Measurements from ENCODE around the gene SPOUT1.

- TF ChIP-seq FLYWCH1 (CRISPR knock-in tag; IDR thresholded peaks at IDR 0.05), result no peak
- TF ChIP-seq CTCF (CRISPR knock-in tag; IDR thresholded peaks at IDR 0.05), result no peak
- TF ChIP-seq ZNF639 (CRISPR knock-in tag; conservative IDR thresholded peaks at IDR 0.05), result no peak
- TF ChIP-seq CEBPZ (IDR thresholded peaks at IDR 0.05; ENCODE audit: low read length), result no peak
- TF ChIP-seq DNMT1 (CRISPR knock-in tag; IDR thresholded peaks at IDR 0.05), result no peak
- TF ChIP-seq NRL (CRISPR knock-in tag; IDR thresholded peaks at IDR 0.05; ENCODE audit: borderline replicate concordance), result no peak
- no peak for TF ChIP-seq KAT2B (IDR thresholded peaks at IDR 0.05; ENCODE audit: borderline replicate concordance, low read depth, low read length)
- no peak for TF ChIP-seq ZBTB38 (CRISPR knock-in tag; IDR thresholded peaks at IDR 0.05)
- TF ChIP-seq RFX1 (IDR thresholded peaks at IDR 0.05), result no peak
- no peak for TF ChIP-seq BRCA1 (CRISPR knock-in tag; IDR thresholded peaks at IDR 0.05)
- no peak for TF ChIP-seq ZBTB21 (CRISPR knock-in tag; IDR thresholded peaks at IDR 0.05)
- TF ChIP-seq MAX (IDR thresholded peaks at IDR 0.05), result no peak
- TF ChIP-seq SP1 (IDR thresholded peaks at IDR 0.05), result no peak
- no peak for TF ChIP-seq SP1 (CRISPR knock-in tag; IDR thresholded peaks at IDR 0.05)
- no peak for TF ChIP-seq SMAD1 (CRISPR knock-in tag; IDR thresholded peaks at IDR 0.05; ENCODE audit: borderline replicate concordance, low read depth)
These were observed 7.0 kb upstream of the SPOUT1 start for GRCh38 chr9:128836509-128837145.
